Type B pancreatic cell (in vitro differentiated cells): ENCODE results near the gene CDKL4. TPM values are rescaled to one million over a fixed set of nuclear protein-coding genes. Genes with fewer than 3 reads are reported as not detected.
"Not testable (repeated sequence)": the region's sequence is repeated elsewhere in the genome, so short reads cannot be mapped to it uniquely, and the experiment has no call there.

Source experiments
- DNase-seq: peaks from one replicate; pipeline ENCODE4 v3.0.0; 2021; ENCODE audit warnings: mixed read lengths; ENCODE audit not compliant: unreplicated experiment; ENCODE audit errors: extremely low spot score
- H3K27ac Mint-ChIP-seq: 2 replicates; pipeline ENCODE4 v1.8.0; 2021; ENCODE audit warnings: mild to moderate bottlenecking, mixed read lengths
- H3K27me3 Mint-ChIP-seq: 2 replicates; pipeline ENCODE4 v1.8.0; 2021; ENCODE audit warnings: mixed read lengths
- H3K36me3 Mint-ChIP-seq: 2 replicates; pipeline ENCODE4 v1.8.0; 2021; ENCODE audit warnings: mixed read lengths
- H3K4me1 Mint-ChIP-seq: one replicate; pipeline ENCODE4 v1.8.0; 2021; ENCODE audit warnings: mixed read lengths; ENCODE audit not compliant: unreplicated experiment
- H3K4me3 Mint-ChIP-seq: 2 replicates; pipeline ENCODE4 v1.8.0; 2021; ENCODE audit warnings: mild to moderate bottlenecking, mixed read lengths
- H3K9me3 Mint-ChIP-seq: 2 replicates; pipeline ENCODE4 v1.8.0; 2021; ENCODE audit warnings: mixed read lengths
- CTCF ChIP-seq: fragments of 200-600 bp; sonication (generic); conservative IDR thresholded peaks from 2 replicates; pipeline ENCODE4 v1.5.0; 2021; ENCODE audit warnings: antibody characterized with exemption, mild to moderate bottlenecking
- total RNA-seq: library from RNA; stranded (reverse); gene quantifications from 2 replicates; pipeline ENCODE4 v1.2.1, GENCODE V29; 2021; ENCODE audit warnings: low replicate concordance

CDKL4 gene
- total RNA-seq, 1 donor from 2014 or later: 1.8 TPM

DNA sequence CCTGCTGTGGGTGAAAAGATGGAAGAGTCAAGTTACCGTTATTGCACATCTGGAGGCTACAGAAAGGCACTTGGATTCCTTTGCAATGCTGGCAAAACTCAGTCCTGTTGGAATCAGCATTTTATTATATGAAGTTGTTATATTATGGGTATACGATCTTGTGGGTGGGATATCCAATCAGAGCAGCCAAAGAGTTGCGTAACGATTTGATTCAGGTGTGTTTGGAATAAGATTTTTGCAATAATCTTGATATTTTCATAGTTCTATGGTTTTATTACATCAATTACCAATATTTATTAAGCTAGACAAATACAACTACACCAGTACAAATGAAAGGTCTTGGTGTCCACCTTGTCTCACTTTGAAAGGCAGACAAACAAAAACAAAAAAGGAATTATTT is 65.0 kb downstream of the CDKL4 start:
- H3K9me3 Mint-ChIP-seq: no peaks in the 10 kb centered on the region
- TF ChIP-seq CTCF: no peak
- H3K27me3 Mint-ChIP-seq: no peaks in the 10 kb centered on the region
- peaks cover 10% of the 10 kb centered on the region for H3K4me1 Mint-ChIP-seq
- H3K36me3 Mint-ChIP-seq: no peaks in the 10 kb centered on the region
- no peak for DNase-seq
- no peak overlapping the region for H3K27ac Mint-ChIP-seq
- H3K4me3 Mint-ChIP-seq: no peak overlapping the region

DNA sequence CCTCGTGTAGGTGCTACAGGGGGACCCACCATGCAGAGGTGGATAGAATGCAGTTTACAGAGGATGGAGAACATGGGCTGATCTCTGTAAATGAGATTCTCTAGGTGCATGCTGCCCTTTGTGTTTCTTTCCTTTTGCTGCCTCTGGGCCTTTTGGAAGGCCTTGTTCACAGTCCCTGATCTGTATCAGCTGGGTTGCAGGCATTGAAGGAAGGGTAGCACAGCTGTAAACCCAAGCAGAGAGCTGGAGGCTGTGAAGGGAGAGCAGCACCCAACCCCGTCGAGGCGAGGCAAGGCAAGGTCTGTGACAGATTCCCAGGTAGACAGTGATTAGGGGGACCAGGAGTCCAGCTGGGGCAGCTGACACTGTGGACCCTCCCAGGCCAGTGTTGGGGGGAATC is 66.8 kb downstream of the CDKL4 start:
- Mint-ChIP-seq H3K4me3 (no peak overlapping the region), H3K4me1 (peaks cover 10% of the 10 kb centered on the region)
- TF ChIP-seq CTCF: no peak

DNA sequence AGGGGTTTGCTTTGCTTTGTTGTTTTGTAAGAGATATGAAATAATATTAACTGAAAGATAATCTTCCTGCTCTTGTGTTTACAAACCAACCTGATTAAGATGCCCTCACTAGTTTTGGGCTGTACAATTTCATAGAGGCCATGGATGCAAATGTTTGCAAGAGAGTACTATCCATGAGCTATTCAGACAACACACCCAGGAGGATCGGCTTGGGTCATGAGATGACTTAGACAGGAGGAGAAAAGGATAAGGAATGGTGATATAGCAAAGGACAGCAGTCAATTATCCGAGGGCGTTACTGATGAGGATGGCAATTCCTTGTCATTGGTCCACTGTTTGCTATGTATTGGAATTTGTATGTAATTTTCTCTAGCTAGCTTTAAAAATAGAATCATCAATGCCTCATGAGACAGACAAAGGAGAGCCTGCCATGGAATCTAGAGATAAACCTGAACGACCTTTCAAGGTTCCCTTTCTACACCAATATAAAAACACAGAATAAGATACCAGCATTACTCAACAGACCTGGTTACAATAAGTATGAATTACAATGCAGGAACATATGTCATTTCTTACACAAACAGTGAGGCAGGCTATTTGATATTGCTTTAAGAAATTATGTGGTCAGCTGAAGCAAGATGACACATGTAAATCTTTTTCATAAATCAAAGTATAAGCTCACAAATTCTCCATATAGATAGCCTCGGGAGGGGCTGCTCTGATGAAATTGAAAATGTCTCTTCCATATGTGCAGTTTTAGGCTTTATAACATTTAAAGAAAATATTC is 68.6 kb downstream of the CDKL4 start:
- no peak overlapping the region for H3K4me3 Mint-ChIP-seq
- no peak for DNase-seq

More for the DNA sequence above, 66.8 kb downstream of the CDKL4 start:
- Mint-ChIP-seq H3K9me3 (no peaks in the 10 kb centered on the region), H3K27ac (no peak overlapping the region), H3K36me3 (no peaks in the 10 kb centered on the region), H3K27me3 (no peaks in the 10 kb centered on the region)
- DNase-seq: no peak

DNA sequence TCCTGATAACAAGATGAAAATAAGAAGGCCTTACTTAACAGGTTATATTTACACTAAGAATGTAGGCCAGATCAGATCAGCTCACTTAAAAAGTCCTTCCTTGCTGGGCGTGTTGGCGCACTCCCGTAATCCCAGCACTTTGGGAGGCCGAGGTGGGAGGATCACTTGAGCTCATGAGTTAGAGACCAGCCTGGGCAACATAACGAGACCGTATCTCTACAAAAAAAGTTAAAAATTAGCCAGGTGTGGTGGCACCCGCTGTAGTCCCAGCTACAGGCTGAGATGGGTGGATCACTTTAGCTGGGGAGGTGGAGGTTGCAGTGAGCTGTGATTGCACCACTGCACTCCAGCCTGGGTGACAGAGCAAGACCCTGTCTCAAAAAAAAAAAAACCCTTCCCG is 69.7 kb downstream of the CDKL4 start:
- no peak for TF ChIP-seq CTCF
- Mint-ChIP-seq H3K4me3 (no peak overlapping the region), H3K4me1 (peaks cover 4% of the 10 kb centered on the region), H3K27me3 (no peaks in the 10 kb centered on the region), H3K9me3 (no peaks in the 10 kb centered on the region), H3K36me3 (no peaks in the 10 kb centered on the region), H3K27ac (no peak overlapping the region)
- DNase-seq: no peak

More for the DNA sequence above, 68.6 kb downstream of the CDKL4 start:
- H3K27me3 Mint-ChIP-seq: no peaks in the 10 kb centered on the region
- H3K36me3 Mint-ChIP-seq: no peaks in the 10 kb centered on the region
- H3K27ac Mint-ChIP-seq: no peak overlapping the region
- H3K9me3 Mint-ChIP-seq: no peaks in the 10 kb centered on the region
- peaks cover 5% of the 10 kb centered on the region for H3K4me1 Mint-ChIP-seq
- TF ChIP-seq CTCF: no peak

DNA sequence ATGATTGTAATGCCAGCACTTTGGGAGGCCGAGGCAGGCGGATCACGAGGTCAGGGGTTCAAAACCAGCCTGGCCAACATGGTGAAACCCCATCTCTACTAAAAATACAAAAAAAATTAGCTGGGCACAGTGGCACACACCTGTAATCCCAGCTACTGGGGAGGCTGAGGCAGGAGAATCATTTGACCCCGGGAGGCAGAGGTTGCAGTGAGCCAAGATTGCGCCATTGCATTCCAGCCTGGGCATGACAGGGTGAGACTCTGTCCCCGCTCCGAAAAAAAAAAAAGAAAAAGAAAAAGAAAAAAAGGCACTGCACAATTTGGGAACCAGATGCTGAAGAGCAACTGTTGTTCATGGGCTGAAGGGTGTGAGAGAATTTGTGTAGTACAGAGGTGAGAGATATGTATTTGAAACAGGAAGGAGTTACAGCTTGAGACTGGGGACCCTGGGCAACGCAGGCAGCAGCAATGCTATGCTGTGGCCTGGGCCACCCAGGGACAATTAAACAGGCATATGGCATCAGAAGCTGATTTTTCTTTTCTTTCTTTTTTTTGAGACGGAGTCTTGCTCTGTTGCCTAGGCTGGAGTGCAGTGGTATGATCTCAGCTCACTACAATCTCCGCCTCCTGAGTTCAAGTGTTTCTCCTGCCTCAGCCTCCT is 71.6 kb downstream of the CDKL4 start:
- H3K4me1 Mint-ChIP-seq, H3K27ac Mint-ChIP-seq, H3K36me3 Mint-ChIP-seq, H3K9me3 Mint-ChIP-seq, DNase-seq, H3K4me3 Mint-ChIP-seq, H3K27me3 Mint-ChIP-seq: not testable (repeated sequence)

DNA sequence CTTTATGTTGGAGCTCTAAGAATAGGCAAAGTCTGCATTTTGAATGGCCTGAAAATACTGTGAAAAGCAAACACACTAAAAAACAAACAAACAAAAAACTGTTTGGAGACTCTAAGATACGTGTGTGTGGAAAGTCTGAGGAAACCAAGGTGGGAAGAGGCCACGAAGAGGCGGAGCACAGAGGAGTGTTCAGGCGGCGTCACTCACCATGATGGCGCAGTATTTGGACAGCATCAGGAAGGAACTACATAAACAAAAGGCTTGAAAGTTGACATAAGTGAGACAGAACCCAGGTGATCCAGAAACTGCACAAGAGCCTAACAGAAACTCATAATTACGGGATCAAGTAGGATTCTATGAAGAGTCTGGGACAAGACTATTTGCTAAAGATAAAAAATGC is 72.1 kb downstream of the CDKL4 start:
- Mint-ChIP-seq H3K36me3 (no peaks in the 10 kb centered on the region), H3K9me3 (no peaks in the 10 kb centered on the region), H3K4me3 (no peak overlapping the region), H3K27me3 (no peaks in the 10 kb centered on the region), H3K4me1 (peaks cover 4% of the 10 kb centered on the region), H3K27ac (no peak overlapping the region)
- DNase-seq: no peak
- no peak for TF ChIP-seq CTCF
